GM12878 (cell line): ENCODE data around the gene MEDAG. TPM values are rescaled to one million over a fixed set of nuclear protein-coding genes. Genes with fewer than 3 reads are reported as not detected.

ENCODE experiments used
- ATAC-seq: fragments of 200-7000 bp; cut with Tn5 transposase; 3 replicates; pipeline ENCODE4 v1.9.1; 2020; ENCODE audit warnings: mild to moderate bottlenecking, moderate library complexity
- BruUV-seq: library from RNA; stranded (reverse); fragments of 400-500 nt; replicated peaks from 2 replicates; lab custom pipeline; 2021; lab: Mats Ljungman, UMichigan
- CTCF ChIA-PET: fragments of 300-600 bp; sonication (Branson Sonifier 250); formaldehyde crosslinking; extraction: SDS; loops from one replicate; lab custom pipeline; 2021; ENCODE audit warnings: inconsistent platforms; lab: Yijun Ruan, JAX
- POLR2A ChIA-PET: fragments of 350-600 bp; formaldehyde crosslinking; extraction: SDS; loops from one replicate; lab custom pipeline; 2021; ENCODE audit warnings: inconsistent platforms; lab: Charles Lee
- RAD21 ChIA-PET: fragments of 300-600 bp; sonication (Branson Sonifier 250); formaldehyde crosslinking; loops from one replicate; lab custom pipeline; 2023; ENCODE audit warnings: antibody characterized with exemption; ENCODE audit not compliant: unreplicated experiment; lab: Charles Lee
- SMC1A ChIA-PET: fragments of 300-600 bp; sonication (Branson Sonifier 250); formaldehyde crosslinking; loops from one replicate; lab custom pipeline; 2023; ENCODE audit not compliant: unreplicated experiment, uncharacterized antibody; lab: Charles Lee
- DNase-seq: peaks from one replicate; pipeline ENCODE4 v3.0.0-alpha.2; 2011; ENCODE audit warnings: low read depth, low spot score
- FAIRE-seq: peaks from 3 replicates; lab custom pipeline; 2011; peaks lifted over from hg19 to GRCh38; lab: Jason Lieb, UNC
- H2AFZ ChIP-seq: 2 replicates; pipeline ENCODE4 v1.6.0; 2011; ENCODE audit warnings: low read depth, low read length, control low read depth; ENCODE audit not compliant: control insufficient read depth
- H3K27ac ChIP-seq: 2 replicates; pipeline ENCODE4 v1.5.1; 2011; ENCODE audit warnings: control low read depth; ENCODE audit not compliant: control insufficient read depth, insufficient read depth
- H3K27me3 ChIP-seq, 2 experiments: replicated peaks in 1 of 2; 2 replicates each; pipeline versions ENCODE4 v1.6.0 to v1.6.1; 2011; ENCODE audit warnings: low read length in 1 of 2; ENCODE audit not compliant: control insufficient read depth in 2 of 2, insufficient read depth in 2 of 2
- H3K36me3 ChIP-seq, 2 experiments: 2 replicates each; pipeline ENCODE4 v1.5.1; 2011; ENCODE audit warnings: low read length in 1 of 2; ENCODE audit not compliant: control insufficient read depth in 2 of 2, insufficient read depth in 2 of 2
- H3K4me1 ChIP-seq: 2 replicates; pipeline ENCODE4 v1.6.1; 2011; ENCODE audit warnings: mild to moderate bottlenecking, low read length, moderate library complexity, mixed read lengths; ENCODE audit not compliant: control insufficient read depth, insufficient read depth
- H3K4me2 ChIP-seq: 2 replicates; pipeline ENCODE4 v1.6.0; 2011; ENCODE audit warnings: control low read depth; ENCODE audit not compliant: control insufficient read depth, insufficient read depth
- H3K4me3 ChIP-seq: fragments of 200-600 bp; sonication (generic); 2 replicates; pipeline ENCODE4 v1.5.1; 2016
- H3K79me2 ChIP-seq: 2 replicates; pipeline ENCODE4 v1.6.0; 2011; ENCODE audit warnings: low read length; ENCODE audit not compliant: control insufficient read depth, insufficient read depth
- H3K9ac ChIP-seq: 2 replicates; pipeline ENCODE4 v1.8.0; 2011; ENCODE audit warnings: low read length, control low read depth, mixed read lengths; ENCODE audit not compliant: control insufficient read depth, insufficient read depth
- H3K9me3 ChIP-seq: replicated peaks from 3 replicates; pipeline ENCODE4 v1.5.1; 2011; ENCODE audit warnings: mild to moderate bottlenecking, low read length; ENCODE audit not compliant: control insufficient read depth, insufficient read depth
- H4K20me1 ChIP-seq: 2 replicates; pipeline ENCODE4 v1.6.0; 2011; ENCODE audit not compliant: control insufficient read depth, insufficient read depth
- ATF3 ChIP-seq: IDR thresholded peaks from 2 replicates; pipeline ENCODE4 v1.6.1; 2011; ENCODE audit warnings: low read depth, mild to moderate bottlenecking, low read length, moderate library complexity, borderline replicate concordance; ENCODE audit errors: extremely low read depth
- ATF7 ChIP-seq: fragments of 450-650 bp; IDR thresholded peaks from 2 replicates; pipeline ENCODE4 v1.6.1; 2016; ENCODE audit warnings: low read depth, mild to moderate bottlenecking
- CREB1 ChIP-seq: IDR thresholded peaks from 2 replicates; pipeline ENCODE4 v1.6.1; 2012; ENCODE audit warnings: low read depth, mild to moderate bottlenecking, inconsistent platforms
- CREM ChIP-seq: IDR thresholded peaks from 2 replicates; pipeline ENCODE4 v1.6.1; 2014; ENCODE audit warnings: antibody characterized with exemption, low read depth
- DPF2 ChIP-seq: fragments of 450-650 bp; IDR thresholded peaks from 2 replicates; pipeline ENCODE4 v1.6.1; 2017; ENCODE audit warnings: mild to moderate bottlenecking
- EED ChIP-seq: sonication (generic); IDR thresholded peaks from 2 replicates; pipeline ENCODE4 v1.6.1; 2016; ENCODE audit warnings: antibody characterized with exemption, low read depth
- ETV6 ChIP-seq, 2 experiments: fragments of 450-650 bp in 1 of 2; IDR thresholded peaks in 1 of 2; conservative IDR thresholded peaks in 1 of 2; 2 replicates each; pipeline ENCODE4 v1.6.1; 2014; ENCODE audit warnings: antibody characterized with exemption in 1 of 2, borderline replicate concordance in 1 of 2, low read depth in 1 of 2, mild to moderate bottlenecking in 1 of 2, moderate library complexity in 1 of 2
- EZH2 ChIP-seq: IDR thresholded peaks from 2 replicates; pipeline ENCODE4 v1.6.1; 2012; ENCODE audit warnings: low read depth, mild to moderate bottlenecking, control low read depth, inconsistent platforms, low read length, borderline replicate concordance; ENCODE audit not compliant: control insufficient read depth
- FOS ChIP-seq: IDR thresholded peaks from 3 replicates; pipeline ENCODE4 v1.6.1; 2011; ENCODE audit warnings: borderline replicate concordance; ENCODE audit not compliant: insufficient read length; ENCODE audit errors: extremely low read depth
- GABPA ChIP-seq: IDR thresholded peaks from 2 replicates; pipeline ENCODE4 v1.6.1; 2014; ENCODE audit warnings: antibody characterized with exemption, low read depth, mild to moderate bottlenecking, inconsistent platforms
- HDAC6 ChIP-seq: fragments of 200-600 bp; sonication (generic); IDR thresholded peaks from one replicate; pipeline ENCODE4 v1.8.0; 2017; ENCODE audit warnings: antibody characterized with exemption; ENCODE audit not compliant: unreplicated experiment
- JUND ChIP-seq: IDR thresholded peaks from 2 replicates; pipeline ENCODE4 v1.6.1; 2012; ENCODE audit warnings: low read depth, mild to moderate bottlenecking, low read length, improper control_type of control experiment, moderate library complexity
- KLF5 ChIP-seq: fragments of 450-650 bp; IDR thresholded peaks from 2 replicates; pipeline ENCODE4 v1.6.1; 2014; ENCODE audit warnings: mild to moderate bottlenecking; ENCODE audit not compliant: partially characterized antibody
- MTA3 ChIP-seq: IDR thresholded peaks from 2 replicates; pipeline ENCODE4 v1.6.1; 2012; ENCODE audit warnings: low read length, inconsistent platforms, borderline replicate concordance
- MYC ChIP-seq: IDR thresholded peaks from 2 replicates; pipeline ENCODE4 v1.6.1; 2011; ENCODE audit warnings: mild to moderate bottlenecking, low read length, moderate library complexity, inconsistent platforms; ENCODE audit not compliant: insufficient read depth, insufficient replicate concordance, insufficient read length, severe bottlenecking
- NFYA ChIP-seq: IDR thresholded peaks from 2 replicates; pipeline ENCODE4 v1.6.1; 2011; ENCODE audit warnings: low read depth, mild to moderate bottlenecking, low read length, improper control_type of control experiment, borderline replicate concordance
- PAX8 ChIP-seq: fragments of 450-650 bp; IDR thresholded peaks from 2 replicates; pipeline ENCODE4 v1.6.1; 2017; ENCODE audit warnings: mild to moderate bottlenecking, moderate library complexity
- RFX5 ChIP-seq: IDR thresholded peaks from 2 replicates; pipeline ENCODE4 v1.6.1; 2011; ENCODE audit warnings: low read depth, low read length, improper control_type of control experiment
- SPI1 ChIP-seq: IDR thresholded peaks from 2 replicates; pipeline ENCODE4 v1.6.1; 2011; ENCODE audit warnings: low read depth, mild to moderate bottlenecking, low read length, moderate library complexity, borderline replicate concordance; ENCODE audit not compliant: insufficient read depth
- ZNF24 ChIP-seq: fragments of 450-650 bp; IDR thresholded peaks from 2 replicates; pipeline ENCODE4 v1.6.1; 2017; ENCODE audit warnings: antibody characterized with exemption, mild to moderate bottlenecking
- ZSCAN29 ChIP-seq: fragments of 450-650 bp; IDR thresholded peaks from 2 replicates; pipeline ENCODE4 v1.6.1; 2017; ENCODE audit warnings: mild to moderate bottlenecking, moderate library complexity
- WGBS: methylation state at CpG from one replicate; pipeline ENCODE4 v1.1.6; 2016; ENCODE audit warnings: low lambda C conversion rate; ENCODE audit not compliant: insufficient replicate concordance, insufficient coverage; ENCODE audit errors: missing lambda C conversion rate; 5-methylcytosine and 5-hydroxymethylcytosine counted together
- in situ Hi-C: fragments of 300-500 bp; cut with MboI; formaldehyde crosslinking; loops from 9 replicates; pipeline ENCODE4 v1.14.3; 2018; ENCODE audit warnings: mixed read lengths
- intact Hi-C: fragments of 100-400 bp; cut with micrococcal nuclease; formaldehyde crosslinking; loops from one replicate; pipeline ENCODE4 v1.14.2; 2022; ENCODE audit not compliant: unreplicated experiment
- polyA plus RNA-seq, 11 experiments: library from polyadenylated mRNA; depleted of rRNA in 4 of 11; unstranded in 6 of 11; stranded (reverse) in 5 of 11; fragments of >200 nt; fragmentation: Nextera tagmentation in 4 of 11; fragmentation: Illumina TruSeq in 1 of 11; extraction: Ambion mirVana in 4 of 11; extraction: Trizol in 1 of 11; gene quantifications; 1 replicate in 1 of 11; 2 replicates in 10 of 11; pipeline versions ENCODE4 v1.2.1 to v1.2.3, GENCODE V29; 2011 to 2016; ENCODE audit warnings: inconsistent platforms in 2 of 11, missing spikeins in 2 of 11, low read depth in 1 of 11
- total RNA-seq, 4 experiments: library from RNA; depleted of rRNA in 3 of 4; stranded (reverse); fragments of >200 nt in 3 of 4; fragmentation: Illumina TruSeq in 1 of 4; extraction: Trizol in 1 of 4; gene quantifications; 2 replicates each; pipeline versions ENCODE4 v1.2.1 to v1.2.3, GENCODE V29; 2013 to 2021

Gene MEDAG
- total and polyA plus RNA-seq, 10 of the 15 experiments (the other 5 are each of a cell fraction or from before 2014, with no cell fraction given) = 0.03 TPM; not detected in 9

DNA sequence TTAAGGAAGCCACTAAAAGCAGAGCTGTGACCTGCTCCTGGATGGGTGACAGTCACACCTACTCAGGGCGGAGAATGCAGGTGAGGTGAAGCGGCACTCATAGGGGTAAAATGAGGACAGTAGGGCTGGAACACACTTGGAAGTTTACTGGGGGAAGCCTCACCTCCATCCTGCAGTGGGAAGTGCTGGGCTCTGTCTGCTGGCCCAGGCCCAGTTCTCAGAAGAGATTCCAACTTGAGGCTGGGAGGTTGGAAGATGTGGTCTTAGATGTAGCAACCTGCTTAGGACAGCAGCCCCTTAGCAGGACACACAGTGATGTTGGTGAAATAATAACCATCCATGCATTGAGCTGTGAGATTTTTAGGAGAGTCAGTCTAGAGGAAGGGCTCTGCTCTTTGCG, 4.6 kb downstream of the MEDAG start:
- no peak overlapping the region for H3K4me3 ChIP-seq
- FAIRE-seq = no peak
- RAD21 ChIA-PET = no interaction called here

GRCh38 chr13:30915691-30916541, 9.8 kb downstream of the MEDAG start:
- BruUV-seq = no TSS peak
- Histone ChIP-seq H4K20me1 (no peaks in the 10 kb centered on the region), H3K4me1 (no peaks in the 10 kb centered on the region), H3K36me3 (no peaks in the 10 kb centered on the region), H3K27ac (no peak overlapping the region), H3K4me2 (no peak overlapping the region), H2AFZ (no peak overlapping the region), H3K9ac (no peak overlapping the region), H3K4me3 (no peak overlapping the region), H3K27me3 (peaks cover 0 to 3% of the 10 kb centered on the region in 2 experiments; a peak in 3 of 4 replicates), H3K79me2 (no peaks in the 10 kb centered on the region), H3K9me3 (no peaks in the 10 kb centered on the region)
- ChIA-PET POLR2A (interaction anchor here (0.6 kb wide), 1 partner anchor 47 kb away, joined by 3 read pairs; no protein-coding TSS in a partner anchor), CTCF (interaction anchor here (1.1 kb wide), 1 partner anchor 129 kb away, joined by 4 read pairs; no protein-coding TSS in a partner anchor), RAD21 (no interaction called here), SMC1A (no interaction called here)
- in situ Hi-C loops = no loop called here
- WGBS = 55% methylated on average over 19 of the region's 19 CpGs
- intact Hi-C loops = no loop called here
- no peak for ATAC-seq
- no peak for DNase-seq
- FAIRE-seq = no peak
- TF ChIP-seq RFX5 (no peak), KLF5 (no peak), EED (no peak), PAX8 (no peak), JUND (no peak), GABPA (no peak), ATF3 (no peak), ATF7 (no peak), ZNF24 (no peak), HDAC6 (no peak), ZSCAN29 (no peak), CREM (no peak)

More for the DNA sequence above, 4.6 kb downstream of the MEDAG start:
- ChIA-PET SMC1A (no interaction called here), POLR2A (no interaction called here), CTCF (no interaction called here)
- no TSS peak for BruUV-seq
- peaks cover 3 to 6% of the 10 kb centered on the region in 2 experiments for H3K27me3 ChIP-seq
- H3K79me2 ChIP-seq = no peaks in the 10 kb centered on the region
- ATAC-seq = no peak
- intact Hi-C loops = no loop called here
- in situ Hi-C loops = no loop called here
- 56% methylated on average over 3 of the region's 3 CpGs for WGBS
- no peaks in the 10 kb centered on the region for H4K20me1 ChIP-seq
- DNase-seq = no peak
- no peak for TF ChIP-seq MTA3
- no peak for TF ChIP-seq SPI1
- TF ChIP-seq MYC = no peak
- no peak for TF ChIP-seq EZH2
- TF ChIP-seq FOS = no peak
- TF ChIP-seq NFYA = no peak
- TF ChIP-seq ETV6 (conservative IDR thresholded peaks at IDR 0.05 in 1 of 2, IDR thresholded peaks at IDR 0.05 in 1 of 2; ENCODE audit: borderline replicate concordance in 1 of 2, low read depth in 1 of 2) = no peak
- TF ChIP-seq CREB1 = no peak
- no peak for TF ChIP-seq DPF2
- no peak overlapping the region for H3K27ac ChIP-seq
- H2AFZ ChIP-seq = no peak overlapping the region
- no peaks in the 10 kb centered on the region for H3K36me3 ChIP-seq
- no peaks in the 10 kb centered on the region for H3K9me3 ChIP-seq
- H3K4me2 ChIP-seq = no peak overlapping the region
- H3K4me1 ChIP-seq = no peaks in the 10 kb centered on the region
- H3K9ac ChIP-seq = no peak overlapping the region
